HepG2 (cell line): Measurements from ENCODE around the gene PIP4K2B. TPM values are rescaled to one million over a fixed set of nuclear protein-coding genes. Genes with fewer than 3 reads are reported as not detected.
A peak's percentile ranks its signal among the peaks of the same experiment; 100 is the strongest.

Source experiments
- ARHGAP35 ChIP-seq: sonication (generic); formaldehyde crosslinking; IDR thresholded peaks from 2 replicates; pipeline ENCODE4 v1.9.0; 2022; ENCODE audit warnings: mild to moderate bottlenecking, inconsistent platforms, moderate library complexity, missing genetic modification reagents, borderline replicate concordance
- BRCA1 ChIP-seq: sonication (generic); formaldehyde crosslinking; IDR thresholded peaks from 2 replicates; pipeline ENCODE4 v1.4.0; 2020; ENCODE audit warnings: missing genetic modification reagents
- CBFB ChIP-seq: sonication (generic); formaldehyde crosslinking; IDR thresholded peaks from 2 replicates; pipeline ENCODE4 v1.4.0; 2020; ENCODE audit warnings: missing genetic modification reagents
- FIP1L1 ChIP-seq: fragments of 200-400 bp; formaldehyde crosslinking; IDR thresholded peaks from 2 replicates; pipeline ENCODE4 v1.6.1; 2018; ENCODE audit warnings: low read depth, mild to moderate bottlenecking, low read length, moderate library complexity, borderline replicate concordance; ENCODE audit not compliant: insufficient read depth
- FOXK1 ChIP-seq: sonication (generic); formaldehyde crosslinking; IDR thresholded peaks from 2 replicates; pipeline ENCODE4 v1.4.0; 2020; ENCODE audit warnings: low read depth, missing genetic modification reagents, borderline replicate concordance
- FOXK2 ChIP-seq: fragments of 450-650 bp; IDR thresholded peaks from 2 replicates; pipeline ENCODE4 v1.6.1; 2016
- FOXO4 ChIP-seq: sonication (generic); formaldehyde crosslinking; conservative IDR thresholded peaks from 2 replicates; pipeline ENCODE4 v1.8.1; 2023; ENCODE audit warnings: missing genetic modification reagents
- IRF1 ChIP-seq: sonication (generic); formaldehyde crosslinking; IDR thresholded peaks from 2 replicates; pipeline ENCODE4 v1.4.0; 2020; ENCODE audit warnings: low read depth, mild to moderate bottlenecking, missing genetic modification reagents
- KLF15 ChIP-seq: sonication (generic); formaldehyde crosslinking; IDR thresholded peaks from 2 replicates; pipeline ENCODE4 v1.8.1; 2023; ENCODE audit warnings: borderline replicate concordance, mild to moderate bottlenecking, inconsistent platforms, missing genetic modification reagents, mixed read lengths
- KMT2A ChIP-seq: sonication (generic); formaldehyde crosslinking; IDR thresholded peaks from 2 replicates; pipeline ENCODE4 v1.4.0; 2020; ENCODE audit warnings: missing genetic modification reagents
- KMT2B ChIP-seq: IDR thresholded peaks from 2 replicates; pipeline ENCODE4 v1.6.1; 2016; ENCODE audit warnings: missing genetic modification reagents, missing compliant biosample characterization
- NRL ChIP-seq: sonication (generic); formaldehyde crosslinking; IDR thresholded peaks from 2 replicates; pipeline ENCODE4 v1.5.0; 2020; ENCODE audit warnings: missing genetic modification reagents, mild to moderate bottlenecking, moderate library complexity, borderline replicate concordance
- SP5 ChIP-seq: IDR thresholded peaks from 2 replicates; pipeline ENCODE4 v1.6.1; 2016; ENCODE audit warnings: low read depth, borderline replicate concordance
- TOPORS ChIP-seq: sonication (generic); formaldehyde crosslinking; IDR thresholded peaks from 2 replicates; pipeline ENCODE4 v1.8.0; 2023; ENCODE audit warnings: mild to moderate bottlenecking, missing genetic modification reagents
- ZBTB37 ChIP-seq: sonication (generic); formaldehyde crosslinking; IDR thresholded peaks from 2 replicates; pipeline ENCODE4 v1.4.0; 2020; ENCODE audit warnings: mild to moderate bottlenecking, missing genetic modification reagents
- ZEB1 ChIP-seq: IDR thresholded peaks from 2 replicates; pipeline ENCODE4 v1.6.1; 2012; ENCODE audit warnings: mild to moderate bottlenecking, low read depth, inconsistent platforms; ENCODE audit not compliant: insufficient replicate concordance
- ZNF17 ChIP-seq: sonication (generic); formaldehyde crosslinking; IDR thresholded peaks from 2 replicates; pipeline ENCODE4 v1.5.0; 2020; ENCODE audit warnings: mild to moderate bottlenecking, missing genetic modification reagents
- ZNF292 ChIP-seq: sonication (generic); formaldehyde crosslinking; IDR thresholded peaks from 2 replicates; pipeline ENCODE4 v1.8.1; 2022; ENCODE audit warnings: mild to moderate bottlenecking, low read depth, missing genetic modification reagents, borderline replicate concordance
- ZNF609 ChIP-seq: sonication (generic); formaldehyde crosslinking; IDR thresholded peaks from 2 replicates; pipeline ENCODE4 v1.4.0; 2020; ENCODE audit warnings: mild to moderate bottlenecking, missing genetic modification reagents, borderline replicate concordance
- ZNF660 ChIP-seq: sonication (generic); formaldehyde crosslinking; IDR thresholded peaks from 2 replicates; pipeline ENCODE4 v1.5.1; 2020; ENCODE audit warnings: mild to moderate bottlenecking, low read depth, missing genetic modification reagents, borderline replicate concordance
- ZNF891 ChIP-seq: sonication (generic); formaldehyde crosslinking; IDR thresholded peaks from 2 replicates; pipeline ENCODE4 v1.5.0; 2020; ENCODE audit warnings: mild to moderate bottlenecking, missing genetic modification reagents
- polyA plus RNA-seq, 8 experiments: library from polyadenylated mRNA; depleted of rRNA in 3 of 8; stranded (reverse) in 7 of 8; unstranded in 1 of 8; fragments of >200 nt; fragmentation: Illumina TruSeq in 4 of 8; extraction: Trizol in 4 of 8; gene quantifications; 2 replicates each; pipeline versions ENCODE4 v1.2.1 to v1.2.3, GENCODE V29; 2011 to 2016; ENCODE audit warnings: low read depth in 4 of 8, missing spikeins in 1 of 8, mixed read lengths in 1 of 8; ENCODE audit not compliant: insufficient read depth in 1 of 8
- total RNA-seq, 5 experiments: library from RNA; depleted of rRNA; stranded (reverse); fragments of >200 nt; fragmentation: Illumina TruSeq; extraction: Trizol; gene quantifications; 2 replicates each; pipeline ENCODE4 v1.2.3, GENCODE V29; 2016; ENCODE audit warnings: low read depth in 1 of 5

PIP4K2B gene
- total and polyA plus RNA-seq, 2 of the 13 experiments (the other 11 are each of a cell fraction or from before 2014, with no cell fraction given): 20.4 to 54.0 TPM

- TF ChIP-seq FOXK1 (CRISPR knock-in tag) (no peak), ZEB1 (peak; percentile 14), BRCA1 (CRISPR knock-in tag) (no peak; the same call in 1 of the 2 replicates), FOXK2 (no peak), ZNF17 (CRISPR knock-in tag) (no peak), IRF1 (CRISPR knock-in tag) (no peak), KMT2A (no peak; the same call in 1 of the 2 replicates), TOPORS (CRISPR knock-in tag) (peak; percentile 51; the same call in 1 of the 2 replicates), ZBTB37 (CRISPR knock-in tag) (peak; percentile 39), ARHGAP35 (CRISPR knock-in tag) (peak; percentile 31; the same call in 1 of the 2 replicates), KLF15 (CRISPR knock-in tag) (peak; percentile 88), NRL (CRISPR knock-in tag) (peak; percentile 83), CBFB (CRISPR knock-in tag) (no peak), FOXO4 (CRISPR knock-in tag) (peak; percentile 94; the same call in 1 of the 2 replicates), ZNF292 (CRISPR knock-in tag) (peak; percentile 50), SP5 (CRISPR knock-in tag) (peak; percentile 88), KMT2B (CRISPR knock-in tag) (peak; percentile 51; the same call in 1 of the 2 replicates), ZNF609 (CRISPR knock-in tag) (peak; percentile 78), ZNF891 (CRISPR knock-in tag) (peak; percentile 65), FIP1L1 (no peak), ZNF660 (CRISPR knock-in tag) (no peak)
Measured at GRCh38 chr17:38749223-38750043, 49.9 kb downstream of the PIP4K2B start (continued).
